Kidney capillary endothelial cell (primary cell): ENCODE results near the gene HPSE2.
"Not testable (repeated sequence)": the region's sequence is repeated elsewhere in the genome, so short reads cannot be mapped to it uniquely, and the experiment has no call there.

Experiments used
- DNase-seq: peaks from one replicate; pipeline ENCODE4 v3.0.0-alpha.2; 2018; ENCODE audit warnings: low spot score

HPSE2 gene

GRCh38 chr10:99235658-99236626 lies at the start of gene HPSE2:
Gene HPSE2, minus strand, starts transcription at chr10:99235852.
- DNase-seq = no peak

GRCh38 chr10:99280472-99280871 lies 44.8 kb upstream of the HPSE2 start:
- no peak for DNase-seq

- DNase-seq = no peak
These were observed 44.0 kb upstream of the HPSE2 start for GRCh38 chr10:99279626-99280111.

- peak; percentile 16 for DNase-seq
These were observed 41.3 kb upstream of the HPSE2 start for GRCh38 chr10:99276848-99277486.

- DNase-seq = no peak
These were observed 30.7 kb upstream of the HPSE2 start for GRCh38 chr10:99266383-99266782.

- DNase-seq = no peak
These were observed 13.2 kb upstream of the HPSE2 start for GRCh38 chr10:99248824-99249223.

- DNase-seq = not testable (repeated sequence)
These were observed 12.2 kb upstream of the HPSE2 start for GRCh38 chr10:99247893-99248292.

GRCh38 chr10:99236627-99237309 lies 1.1 kb upstream of the HPSE2 start:
- DNase-seq = no peak

GRCh38 chr10:99234791-99235657 lies 628 bp downstream of the HPSE2 start:
- DNase-seq = no peak

- peak; percentile 7 for DNase-seq
These were observed 1.4 kb downstream of the HPSE2 start for GRCh38 chr10:99234041-99234790.

GRCh38 chr10:99233689-99234037 lies 2.0 kb downstream of the HPSE2 start:
- no peak for DNase-seq

GRCh38 chr10:99233000-99233688 lies 2.5 kb downstream of the HPSE2 start:
- no peak for DNase-seq

GRCh38 chr10:99232360-99232999 lies 3.2 kb downstream of the HPSE2 start:
- no peak for DNase-seq

GRCh38 chr10:99224766-99225165 lies 10.9 kb downstream of the HPSE2 start:
- DNase-seq = no peak

- DNase-seq = no peak
These were observed 28.3 kb downstream of the HPSE2 start for GRCh38 chr10:99207340-99207739.

GRCh38 chr10:99203310-99203709 lies 32.3 kb downstream of the HPSE2 start:
- DNase-seq = no peak

GRCh38 chr10:99172950-99173349 lies 62.7 kb downstream of the HPSE2 start:
- DNase-seq = no peak

GRCh38 chr10:99172128-99172738 lies 63.4 kb downstream of the HPSE2 start:
- peak; percentile 4 for DNase-seq

- no peak for DNase-seq
These were observed 65.5 kb downstream of the HPSE2 start for GRCh38 chr10:99170116-99170675.
